Brain microvascular endothelial cell (primary cell): Measurements from ENCODE around the gene LRRC7.

Experiments used
- DNase-seq: peaks from one replicate; pipeline ENCODE4 v3.0.0-alpha.2; 2020
- H3K27ac ChIP-seq: fragments of 250-450 bp; sonication (Bioruptor Pico); 2 replicates; pipeline ENCODE4 v1.5.1; 2020; ENCODE audit warnings: mild to moderate bottlenecking, moderate library complexity
- H3K27me3 ChIP-seq: fragments of 250-450 bp; sonication (Bioruptor Pico); replicated peaks from 2 replicates; pipeline ENCODE4 v1.5.1; 2020; ENCODE audit warnings: mild to moderate bottlenecking
- H3K36me3 ChIP-seq: fragments of 250-450 bp; sonication (Bioruptor Pico); replicated peaks from 2 replicates; pipeline ENCODE4 v1.5.1; 2020; ENCODE audit warnings: mild to moderate bottlenecking
- H3K4me3 ChIP-seq: 2 replicates; pipeline ENCODE4 v1.5.1; 2011; ENCODE audit warnings: low read depth, mild to moderate bottlenecking, control low read depth, low read length, moderate library complexity
- CTCF ChIP-seq: IDR thresholded peaks from 2 replicates; pipeline ENCODE4 v1.5.1; 2011; ENCODE audit warnings: low read depth, mild to moderate bottlenecking, moderate library complexity, low read length, control low read depth, inconsistent platforms; ENCODE audit errors: missing control alignments
- in situ Hi-C: cut with HindIII; loops from 2 replicates; pipeline ENCODE4 v1.10.0; 2017; ENCODE audit warnings: low sequenced_read_pairs, low pct_ligation_motif_present

LRRC7 gene

GRCh38 chr1:69527273-69527672 lies 40.4 kb upstream of the LRRC7 start:
- H3K27me3 ChIP-seq: no peaks in the 10 kb centered on the region
- in situ Hi-C loops: no loop called here
- DNase-seq: no peak
- no peaks in the 10 kb centered on the region for H3K36me3 ChIP-seq
- TF ChIP-seq CTCF: no peak
- no peak overlapping the region for H3K4me3 ChIP-seq
- H3K27ac ChIP-seq: no peak overlapping the region

DNA sequence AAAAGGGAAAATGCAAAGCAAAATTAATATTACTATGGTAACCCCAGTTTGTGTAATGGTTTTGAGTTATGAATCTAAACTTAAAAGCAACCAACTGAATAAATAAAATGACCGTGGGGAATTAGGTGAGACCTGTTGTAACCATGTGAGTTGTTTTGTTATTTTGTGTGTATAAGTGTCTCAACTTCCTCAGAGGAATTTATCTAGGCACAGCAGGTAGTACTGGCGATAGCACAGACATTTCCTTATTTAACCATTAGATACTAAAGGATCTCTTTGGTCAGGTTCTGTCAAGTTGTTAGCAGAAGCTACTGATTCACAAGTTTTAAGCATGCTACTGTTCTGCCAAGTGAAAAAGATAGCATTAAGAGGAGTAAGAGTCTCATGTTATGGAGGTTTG lies 39.3 kb upstream of the LRRC7 start:
- in situ Hi-C loops: no loop called here
- no peak for TF ChIP-seq CTCF
- Histone ChIP-seq H3K4me3 (no peak overlapping the region), H3K36me3 (no peaks in the 10 kb centered on the region), H3K27me3 (no peaks in the 10 kb centered on the region), H3K27ac (no peak overlapping the region)
- DNase-seq: no peak

DNA sequence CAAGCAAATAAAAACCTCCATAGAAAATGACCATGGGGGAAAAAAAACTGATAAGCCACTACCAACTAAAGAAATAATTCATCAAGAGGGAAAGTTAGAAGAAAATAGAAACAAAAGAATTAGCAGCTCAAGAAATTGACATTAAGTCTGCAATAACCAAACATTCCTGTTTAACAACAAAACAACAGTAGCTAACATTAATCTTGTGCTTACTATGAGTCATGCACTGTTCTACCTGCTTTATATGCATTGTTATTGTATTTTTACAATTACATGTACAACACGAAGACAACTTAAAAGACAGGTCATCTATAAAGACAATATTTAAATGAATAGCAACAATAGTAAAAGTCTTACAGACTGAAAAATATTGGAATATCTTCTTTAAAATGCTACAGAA lies 34.4 kb upstream of the LRRC7 start:
- in situ Hi-C loops: no loop called here
- no peak overlapping the region for H3K27ac ChIP-seq
- no peak for DNase-seq
- H3K4me3 ChIP-seq: no peak overlapping the region
- no peaks in the 10 kb centered on the region for H3K36me3 ChIP-seq
- no peaks in the 10 kb centered on the region for H3K27me3 ChIP-seq
- TF ChIP-seq CTCF: no peak

GRCh38 chr1:69534829-69535228 lies 32.9 kb upstream of the LRRC7 start:
- no peak for TF ChIP-seq CTCF
- Histone ChIP-seq H3K27ac (no peak overlapping the region), H3K27me3 (no peaks in the 10 kb centered on the region), H3K36me3 (no peaks in the 10 kb centered on the region), H3K4me3 (no peak overlapping the region)
- in situ Hi-C loops: no loop called here
- DNase-seq: no peak

GRCh38 chr1:69535490-69535889 lies 32.2 kb upstream of the LRRC7 start:
- no peaks in the 10 kb centered on the region for H3K27me3 ChIP-seq
- in situ Hi-C loops: no loop called here

GRCh38 chr1:69540052-69540451 lies 27.7 kb upstream of the LRRC7 start:
- H3K36me3 ChIP-seq: no peaks in the 10 kb centered on the region
- no peak for DNase-seq
- H3K27ac ChIP-seq: no peak overlapping the region
- H3K4me3 ChIP-seq: no peak overlapping the region
- TF ChIP-seq CTCF: no peak
- H3K27me3 ChIP-seq: no peaks in the 10 kb centered on the region
- in situ Hi-C loops: no loop called here

More at GRCh38 chr1:69535490-69535889, 32.2 kb upstream of the LRRC7 start:
- Histone ChIP-seq H3K27ac (no peak overlapping the region), H3K4me3 (no peak overlapping the region), H3K36me3 (no peaks in the 10 kb centered on the region)
- no peak for TF ChIP-seq CTCF
- DNase-seq: no peak
